Measurements from ENCODE around the gene SH3TC2. TPM values are rescaled to one million over a fixed set of nuclear protein-coding genes. Genes with fewer than 3 reads are reported as not detected.

Gene SH3TC2
- total and polyA plus RNA-seq, 2 donors (not counting 1 experiment from before 2014, with no cell fraction given): not detected

DNA sequence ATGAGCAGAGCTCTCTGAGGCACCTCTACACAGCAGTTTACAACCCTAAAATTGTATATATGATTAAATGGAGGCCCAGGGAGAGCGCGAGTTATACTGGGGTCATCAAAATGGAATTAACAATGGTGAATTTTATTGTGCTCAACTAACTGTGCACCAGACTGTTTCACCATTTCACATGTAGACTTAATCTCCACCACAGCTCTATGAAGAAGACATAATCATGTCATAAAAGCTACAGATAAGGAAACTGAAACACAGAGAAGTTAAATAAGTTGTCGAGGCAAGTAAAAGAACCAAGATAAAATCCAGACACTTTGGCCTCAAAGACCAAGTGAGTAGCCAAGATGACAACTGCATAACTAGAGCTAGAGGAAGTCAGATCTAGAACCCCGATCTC, 1.5 kb downstream of the SH3TC2 start:
- H3K4me1 Mint-ChIP-seq: no peaks in the 10 kb centered on the region
- H3K4me3 Mint-ChIP-seq: no peak overlapping the region
- Histone ChIP-seq H3K79me2 (ENCODE audit: control insufficient read depth, insufficient read depth, low read length) (no peaks in the 10 kb centered on the region), H2AFZ (ENCODE audit: insufficient read depth, low read depth, low read length, poor library complexity, severe bottlenecking) (no peak overlapping the region), H3K27me3 (replicated peaks in 1 of 4; ENCODE audit: control extremely low read depth in 1 of 4, control insufficient read depth in 3 of 4, insufficient read depth in 4 of 4, low read length in 3 of 4) (no peaks in the 10 kb centered on the region), H3K9me3 (ENCODE audit: control extremely low read depth in 1 of 3, control insufficient read depth in 2 of 3, insufficient read depth in 1 of 3, low read length in 2 of 3) (peaks cover 0 to 2% (median 0%) of the 10 kb centered on the region in 3 donors), H3K36me3 (replicated peaks in 1 of 2; ENCODE audit: control extremely low read depth in 1 of 2, control insufficient read depth in 1 of 2, extremely low read depth in 1 of 2, insufficient read depth in 2 of 2, low read length in 1 of 2) (no peaks in the 10 kb centered on the region), H3K4me1 (ENCODE audit: control insufficient read depth in 2 of 2, insufficient read depth in 2 of 2, low read length in 2 of 2) (no peaks in the 10 kb centered on the region), H3K27ac (ENCODE audit: low read length in 2 of 2) (no peak overlapping the region), H4K20me1 (ENCODE audit: control insufficient read depth, insufficient read depth, low read length, poor library complexity, severe bottlenecking) (no peaks in the 10 kb centered on the region), H3K4me3 (ENCODE audit: control extremely low read depth in 1 of 5, extremely low read depth in 1 of 5, insufficient read depth in 1 of 5, low read depth in 2 of 5, low read length in 4 of 5) (no peak overlapping the region), H3K4me2 (replicated peaks; ENCODE audit: low read depth, low read length, poor library complexity, severe bottlenecking) (no peak overlapping the region), H3K9ac (ENCODE audit: low read length) (no peak overlapping the region)
- H3K27me3 Mint-ChIP-seq: peaks cover 14% of the 10 kb centered on the region
- H3K27ac Mint-ChIP-seq: no peak overlapping the region
- ChIA-PET CTCF (interaction anchor here (0.6 kb wide), 1 partner anchor 1631 kb away, joined by 3 read pairs; no protein-coding TSS in a partner anchor), POLR2A (no interaction called here)
- intact Hi-C loops (cut with micrococcal nuclease): no loop called here
- DNase-seq: no peak
- 93% methylated on average over 2 of the region's 4 CpGs for WGBS (ENCODE audit: insufficient coverage)
- TF ChIP-seq, protein P1, sequence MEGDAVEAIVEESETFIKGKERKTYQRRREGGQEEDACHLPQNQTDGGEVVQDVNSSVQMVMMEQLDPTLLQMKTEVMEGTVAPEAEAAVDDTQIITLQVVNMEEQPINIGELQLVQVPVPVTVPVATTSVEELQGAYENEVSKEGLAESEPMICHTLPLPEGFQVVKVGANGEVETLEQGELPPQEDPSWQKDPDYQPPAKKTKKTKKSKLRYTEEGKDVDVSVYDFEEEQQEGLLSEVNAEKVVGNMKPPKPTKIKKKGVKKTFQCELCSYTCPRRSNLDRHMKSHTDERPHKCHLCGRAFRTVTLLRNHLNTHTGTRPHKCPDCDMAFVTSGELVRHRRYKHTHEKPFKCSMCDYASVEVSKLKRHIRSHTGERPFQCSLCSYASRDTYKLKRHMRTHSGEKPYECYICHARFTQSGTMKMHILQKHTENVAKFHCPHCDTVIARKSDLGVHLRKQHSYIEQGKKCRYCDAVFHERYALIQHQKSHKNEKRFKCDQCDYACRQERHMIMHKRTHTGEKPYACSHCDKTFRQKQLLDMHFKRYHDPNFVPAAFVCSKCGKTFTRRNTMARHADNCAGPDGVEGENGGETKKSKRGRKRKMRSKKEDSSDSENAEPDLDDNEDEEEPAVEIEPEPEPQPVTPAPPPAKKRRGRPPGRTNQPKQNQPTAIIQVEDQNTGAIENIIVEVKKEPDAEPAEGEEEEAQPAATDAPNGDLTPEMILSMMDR (IDR thresholded peaks at IDR 0.05): no peak
- no peak for TF ChIP-seq EZH2 (IDR thresholded peaks at IDR 0.05; ENCODE audit: borderline replicate concordance, insufficient read depth, low read depth, low read length, poor library complexity, severe bottlenecking)
- no peak for ATAC-seq (ENCODE audit: low read depth)
- H3K9me3 Mint-ChIP-seq (ENCODE audit: insufficient read depth): no peaks in the 10 kb centered on the region

DNA sequence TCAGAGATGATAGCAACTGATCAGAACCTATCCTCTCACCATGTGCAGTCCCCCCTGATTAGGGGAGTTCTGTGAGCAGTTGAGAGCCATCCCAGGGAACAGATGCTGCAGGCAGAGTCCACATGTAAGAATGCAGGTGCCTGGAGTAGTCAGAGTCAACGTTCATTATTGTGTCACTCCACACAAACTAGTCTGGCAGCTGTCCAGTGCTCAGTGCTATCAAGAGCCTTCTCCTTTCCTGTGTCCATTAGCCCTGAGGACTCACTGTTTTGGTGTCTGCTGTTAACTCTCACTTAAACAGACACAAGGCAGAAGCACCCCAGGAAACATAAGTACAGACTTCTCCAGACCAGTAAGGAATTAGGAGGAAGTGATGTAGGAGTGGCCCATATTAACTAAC, 2.5 kb downstream of the SH3TC2 start:
- ChIA-PET CTCF (no interaction called here), POLR2A (no interaction called here)
- Mint-ChIP-seq H3K9me3 (ENCODE audit: insufficient read depth) (no peaks in the 10 kb centered on the region), H3K27me3 (peaks cover 14% of the 10 kb centered on the region), H3K4me3 (no peak overlapping the region), H3K27ac (no peak overlapping the region), H3K4me1 (no peaks in the 10 kb centered on the region)
- Histone ChIP-seq H3K27me3 (replicated peaks in 1 of 4; ENCODE audit: control extremely low read depth in 1 of 4, control insufficient read depth in 3 of 4, insufficient read depth in 4 of 4, low read length in 3 of 4) (no peaks in the 10 kb centered on the region), H3K36me3 (replicated peaks in 1 of 2; ENCODE audit: control extremely low read depth in 1 of 2, control insufficient read depth in 1 of 2, extremely low read depth in 1 of 2, insufficient read depth in 2 of 2, low read length in 1 of 2) (no peaks in the 10 kb centered on the region), H3K79me2 (ENCODE audit: control insufficient read depth, insufficient read depth, low read length) (no peaks in the 10 kb centered on the region), H3K4me3 (ENCODE audit: control extremely low read depth in 1 of 5, extremely low read depth in 1 of 5, insufficient read depth in 1 of 5, low read depth in 2 of 5, low read length in 4 of 5) (no peak overlapping the region), H3K9me3 (ENCODE audit: control extremely low read depth in 1 of 3, control insufficient read depth in 2 of 3, insufficient read depth in 1 of 3, low read length in 2 of 3) (peaks cover 0 to 2% (median 0%) of the 10 kb centered on the region in 3 donors), H3K4me1 (ENCODE audit: control insufficient read depth in 2 of 2, insufficient read depth in 2 of 2, low read length in 2 of 2) (no peaks in the 10 kb centered on the region), H4K20me1 (ENCODE audit: control insufficient read depth, insufficient read depth, low read length, poor library complexity, severe bottlenecking) (no peaks in the 10 kb centered on the region), H2AFZ (ENCODE audit: insufficient read depth, low read depth, low read length, poor library complexity, severe bottlenecking) (no peak overlapping the region), H3K9ac (ENCODE audit: low read length) (no peak overlapping the region), H3K4me2 (replicated peaks; ENCODE audit: low read depth, low read length, poor library complexity, severe bottlenecking) (no peak overlapping the region), H3K27ac (ENCODE audit: low read length in 2 of 2) (no peak overlapping the region)
- no peak for DNase-seq
- no peak for TF ChIP-seq EZH2 (IDR thresholded peaks at IDR 0.05; ENCODE audit: borderline replicate concordance, insufficient read depth, low read depth, low read length, poor library complexity, severe bottlenecking)
- TF ChIP-seq, protein P1 (IDR thresholded peaks at IDR 0.05): no peak
- 20% methylated on average over 1 of the region's 1 CpG for WGBS (ENCODE audit: insufficient coverage)
- intact Hi-C loops (cut with micrococcal nuclease): no loop called here
- ATAC-seq (ENCODE audit: low read depth): no peak

Measured in B cell (primary cell).